Skeletal muscle tissue (tissue), 4 donors: ENCODE measurements around the gene XAF1. TPM values are rescaled to one million over a fixed set of nuclear protein-coding genes. Genes with fewer than 3 reads are reported as not detected.
A peak's percentile ranks its signal among the peaks of the same experiment; 100 is the strongest.

ENCODE experiments used
- H3K27ac ChIP-seq: one replicate; pipeline ENCODE4 v1.7.0; 2013; ENCODE audit warnings: mild to moderate bottlenecking, low read depth, low read length, inconsistent platforms
- H3K27me3 ChIP-seq, 3 donors: one replicate each; pipeline ENCODE4 v1.7.0; 2013; ENCODE audit warnings: low read length in 3 of 3; ENCODE audit not compliant: control insufficient read depth in 3 of 3, insufficient read depth in 3 of 3
- H3K36me3 ChIP-seq, 3 donors: one replicate each; pipeline ENCODE4 v1.7.0; 2013; ENCODE audit warnings: low read length in 3 of 3; ENCODE audit not compliant: control insufficient read depth in 3 of 3, insufficient read depth in 3 of 3
- H3K4me1 ChIP-seq, 3 donors: one replicate each; pipeline ENCODE4 v1.7.0; 2013; ENCODE audit warnings: low read length in 3 of 3, mild to moderate bottlenecking in 3 of 3; ENCODE audit not compliant: control insufficient read depth in 3 of 3, insufficient read depth in 3 of 3
- H3K4me3 ChIP-seq, 3 donors: one replicate each; pipeline ENCODE4 v1.7.0; 2013; ENCODE audit warnings: low read length in 3 of 3
- H3K9ac ChIP-seq, 3 donors: one replicate each; pipeline ENCODE4 v1.7.0; 2013; ENCODE audit warnings: low read length in 3 of 3, mild to moderate bottlenecking in 3 of 3, moderate library complexity in 2 of 3, low read depth in 1 of 3
- H3K9me3 ChIP-seq, 3 donors: one replicate each; pipeline ENCODE4 v1.7.0; 2013; ENCODE audit warnings: low read length in 3 of 3; ENCODE audit not compliant: control insufficient read depth in 3 of 3
- total RNA-seq: library from RNA; depleted of rRNA; stranded (reverse); fragments of >200 nt; gene quantifications from one replicate; pipeline ENCODE4 v1.2.3, GENCODE V29; 2014
- donor health status: Osteomylitis.

The XAF1 gene
- total RNA-seq, 1 donor from 2014 or later, result 7.3 TPM

DNA sequence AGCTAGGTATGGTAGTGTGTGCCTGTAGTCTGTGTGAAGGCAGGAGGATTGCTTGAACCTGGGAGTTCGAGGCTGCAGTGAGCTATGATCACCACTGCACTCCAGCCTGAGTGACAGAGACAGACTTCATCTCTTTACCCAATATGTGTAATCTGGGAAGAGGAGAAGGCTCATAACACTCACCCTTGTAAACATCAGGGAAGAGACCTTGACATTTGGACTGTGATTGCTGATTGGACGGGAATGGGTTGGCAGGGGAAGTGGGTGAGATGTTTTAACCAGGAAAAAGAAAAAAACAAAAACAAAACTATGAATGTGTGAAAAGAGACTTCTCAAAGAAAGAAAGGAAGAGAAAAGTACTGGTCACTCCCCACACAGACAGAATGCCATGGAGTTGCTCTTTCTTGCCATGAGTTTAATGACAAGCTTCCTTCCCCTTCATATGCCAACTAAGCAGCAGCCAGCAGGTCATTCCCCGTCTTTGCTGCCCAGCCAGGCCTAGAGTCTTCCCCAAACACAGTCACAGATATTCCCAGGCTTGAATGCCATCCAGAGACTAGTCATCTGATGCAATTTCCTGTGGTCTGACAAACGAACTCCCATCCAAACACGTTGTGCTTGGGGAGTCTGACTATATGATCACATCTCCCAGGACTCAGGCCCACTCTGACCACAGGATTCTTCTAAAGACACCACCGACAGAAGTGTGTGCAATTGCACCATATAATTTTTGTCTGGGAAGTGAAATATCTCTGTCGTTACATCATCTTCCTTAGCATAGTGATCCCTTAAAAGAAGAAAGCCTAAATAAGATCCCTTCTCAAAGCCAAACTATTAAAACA is 3.6 kb upstream of the XAF1 start:
- Histone ChIP-seq H3K4me3 (no peak overlapping the region), H3K27me3 (peaks cover 3 to 7% (median 4%) of the 10 kb centered on the region in 3 donors), H3K9ac (peak overlapping the region in 1 of 3 donors; percentile 14), H3K36me3 (no peaks in the 10 kb centered on the region), H3K4me1 (peaks cover 24 to 34% (median 32%) of the 10 kb centered on the region in 3 donors), H3K9me3 (no peaks in the 10 kb centered on the region), H3K27ac (peak overlapping the region; percentile 81)

DNA sequence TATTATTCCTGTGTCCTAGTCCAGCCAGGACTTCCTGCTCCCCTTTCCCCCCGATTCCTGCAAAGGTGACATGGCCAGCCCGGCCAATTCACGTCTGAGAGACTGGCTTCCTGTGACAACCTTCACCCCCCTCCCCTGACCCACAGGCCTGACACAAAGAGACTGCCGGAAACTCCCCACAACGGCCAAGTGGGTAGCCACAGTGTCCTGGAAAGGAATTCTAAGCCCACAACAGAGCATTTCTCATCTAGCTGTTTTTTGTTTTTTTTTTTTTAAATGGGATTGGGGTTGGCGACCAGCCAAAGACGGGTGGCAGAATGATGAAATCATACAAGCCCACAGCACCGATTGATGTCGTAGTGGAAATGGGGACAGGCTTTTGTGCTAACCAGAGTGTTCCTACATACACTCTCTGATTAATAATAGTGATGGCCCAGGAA is 2.8 kb upstream of the XAF1 start:
- Histone ChIP-seq H3K4me1 (peaks cover 28 to 38% (median 38%) of the 10 kb centered on the region in 3 donors), H3K9ac (peak overlapping the region in 1 of 3 donors; percentile 33), H3K27ac (peak overlapping the region; percentile 81), H3K27me3 (peaks cover 3 to 7% (median 4%) of the 10 kb centered on the region in 3 donors), H3K9me3 (no peaks in the 10 kb centered on the region), H3K36me3 (peaks cover 0 to 2% (median 0%) of the 10 kb centered on the region in 3 donors), H3K4me3 (no peak overlapping the region)

DNA sequence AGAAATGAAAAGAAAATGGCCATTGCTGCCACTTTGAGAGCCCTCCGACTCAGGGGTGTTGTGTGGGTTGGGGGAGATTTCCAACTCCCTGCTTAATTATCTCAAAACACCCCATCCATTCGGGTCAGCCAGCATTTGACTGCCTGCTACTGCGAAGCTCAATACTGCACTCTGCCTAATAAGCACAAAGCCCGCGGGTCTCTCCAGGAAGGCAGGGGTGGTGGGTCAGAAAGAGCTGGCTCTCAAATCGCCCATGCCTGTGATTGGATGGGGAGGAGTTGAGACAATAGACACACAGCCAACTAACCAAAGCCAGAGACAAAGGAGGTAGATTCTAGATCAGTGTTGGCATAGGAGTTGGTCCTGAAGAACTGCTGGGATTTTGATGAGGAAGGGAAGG is 2.3 kb upstream of the XAF1 start:
- no peaks in the 10 kb centered on the region for H3K9me3 ChIP-seq
- H3K9ac ChIP-seq, result no peak overlapping the region
- peak overlapping the region; percentile 81 for H3K27ac ChIP-seq
- peaks cover 0 to 7% (median 0%) of the 10 kb centered on the region in 3 donors for H3K36me3 ChIP-seq
- peaks cover 3 to 7% (median 4%) of the 10 kb centered on the region in 3 donors for H3K27me3 ChIP-seq
- H3K4me3 ChIP-seq, result no peak overlapping the region
- peaks cover 30 to 40% (median 39%) of the 10 kb centered on the region in 3 donors for H3K4me1 ChIP-seq

DNA sequence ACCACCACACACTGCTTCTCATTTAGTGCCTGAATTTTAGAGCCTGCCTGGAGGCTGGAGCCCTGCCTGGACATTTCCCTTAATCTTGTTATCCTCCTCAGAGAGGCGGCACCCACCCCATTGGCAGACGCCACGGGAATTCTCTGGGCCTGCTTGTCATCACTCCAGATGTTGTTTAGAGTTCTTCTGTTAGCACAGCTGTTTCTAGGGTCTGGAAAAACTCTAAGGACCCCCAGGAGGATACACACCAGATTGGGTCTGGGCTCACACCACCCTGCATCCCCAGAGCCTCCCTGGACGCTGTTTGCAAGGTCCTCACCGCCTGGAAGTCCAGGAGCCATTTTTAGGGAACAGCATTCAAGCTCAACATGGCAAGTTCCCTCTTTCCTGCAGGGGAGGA is 565 bp upstream of the XAF1 start:
- Histone ChIP-seq H3K4me3 (peak overlapping the region; percentile 70 to 82 (median 76)), H3K9ac (peak overlapping the region; percentile 81 to 82 (median 81)), H3K27ac (peak overlapping the region; percentile 89), H3K9me3 (no peaks in the 10 kb centered on the region), H3K36me3 (peaks cover 0 to 15% (median 8%) of the 10 kb centered on the region in 3 donors), H3K27me3 (peaks cover 3 to 7% (median 4%) of the 10 kb centered on the region in 3 donors), H3K4me1 (peaks cover 30 to 40% (median 39%) of the 10 kb centered on the region in 3 donors)

DNA sequence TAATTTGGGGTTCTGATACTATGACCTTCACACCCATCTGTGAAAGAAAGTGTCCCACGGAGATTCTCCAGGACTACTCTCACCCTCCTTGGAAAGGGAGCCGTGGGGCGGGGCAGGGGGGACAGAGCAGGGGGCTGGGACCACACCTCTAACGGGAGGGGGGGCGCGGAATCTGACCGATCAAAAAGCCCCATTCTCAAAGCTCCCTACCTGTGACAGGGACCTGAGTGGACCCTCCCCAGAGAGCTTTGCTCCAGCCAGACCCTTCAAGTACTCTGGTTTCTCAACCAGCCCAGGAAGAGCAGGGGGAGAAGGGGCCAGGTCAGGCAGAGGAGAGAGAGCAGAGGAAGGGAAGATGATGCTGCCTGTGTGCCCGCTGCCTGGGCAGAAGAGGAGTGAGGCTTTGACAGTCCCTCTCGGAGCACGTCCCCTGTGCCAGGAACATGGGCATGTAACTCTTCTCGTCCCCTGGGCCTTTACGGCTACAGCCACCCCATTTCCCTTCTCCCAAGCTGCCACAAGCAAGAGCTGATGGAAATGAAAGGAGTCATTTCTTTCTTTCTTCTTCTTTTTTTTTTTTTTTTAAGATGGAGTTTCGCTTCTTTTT is 682 bp downstream of the XAF1 start:
- peaks cover 3 to 7% (median 4%) of the 10 kb centered on the region in 3 donors for H3K27me3 ChIP-seq
- peak overlapping the region; percentile 70 to 82 (median 76) for H3K4me3 ChIP-seq
- H3K9me3 ChIP-seq, result no peaks in the 10 kb centered on the region
- peaks cover 0 to 19% (median 11%) of the 10 kb centered on the region in 3 donors for H3K36me3 ChIP-seq
- H3K4me1 ChIP-seq, result peaks cover 30 to 40% (median 39%) of the 10 kb centered on the region in 3 donors
- peak overlapping the region; percentile 81 to 82 (median 81) for H3K9ac ChIP-seq
- peak overlapping the region; percentile 89 for H3K27ac ChIP-seq

DNA sequence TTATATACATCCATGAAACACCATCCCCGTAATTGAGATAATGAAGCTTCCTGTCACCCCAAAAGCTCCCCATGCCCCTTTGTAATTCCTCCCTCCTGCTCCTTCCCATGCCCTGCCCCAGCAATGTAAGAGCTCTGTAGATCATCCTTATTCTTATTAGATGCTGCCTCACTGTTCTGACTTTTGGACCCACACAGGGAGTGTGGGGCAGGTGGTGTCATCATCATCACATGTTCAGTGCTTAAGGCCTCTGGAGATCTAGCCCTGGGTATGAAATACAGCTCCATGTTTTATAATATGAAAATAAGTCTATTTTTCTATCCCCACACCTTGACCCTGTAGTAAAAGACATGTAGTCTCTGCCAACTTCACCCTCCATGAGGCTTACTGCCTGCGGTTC is 1.9 kb downstream of the XAF1 start:
- Histone ChIP-seq H3K27me3 (peaks cover 3 to 7% (median 4%) of the 10 kb centered on the region in 3 donors), H3K27ac (no peak overlapping the region), H3K4me1 (peaks cover 22 to 30% (median 29%) of the 10 kb centered on the region in 3 donors), H3K9me3 (no peaks in the 10 kb centered on the region), H3K9ac (peak overlapping the region in 1 of 3 donors; percentile 10), H3K4me3 (no peak overlapping the region), H3K36me3 (peaks cover 0 to 28% (median 11%) of the 10 kb centered on the region in 3 donors)

DNA sequence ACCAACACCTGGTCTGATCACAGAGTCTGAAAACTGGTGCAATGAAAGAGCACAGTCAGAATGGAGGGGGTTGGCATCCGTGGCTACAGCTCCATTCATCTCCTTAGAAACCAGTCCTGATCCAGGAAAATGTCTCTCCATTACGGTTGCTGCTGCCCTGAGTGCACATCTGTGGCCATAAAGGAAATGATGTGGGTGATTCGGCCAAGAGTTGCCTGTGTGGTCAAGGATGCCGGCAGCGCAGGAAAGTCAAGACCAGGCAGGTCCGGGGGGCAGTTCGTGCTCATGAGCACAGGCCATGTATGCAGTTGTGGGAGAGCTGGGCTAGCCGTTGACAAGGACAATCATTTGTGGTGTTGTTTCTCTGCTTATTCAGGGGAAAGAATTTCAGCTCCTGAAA is 5.9 kb downstream of the XAF1 start:
- no peak overlapping the region for H3K9ac ChIP-seq
- peaks cover 3 to 46% (median 14%) of the 10 kb centered on the region in 3 donors for H3K36me3 ChIP-seq
- H3K9me3 ChIP-seq, result peaks cover 0 to 2% (median 0%) of the 10 kb centered on the region in 3 donors

DNA sequence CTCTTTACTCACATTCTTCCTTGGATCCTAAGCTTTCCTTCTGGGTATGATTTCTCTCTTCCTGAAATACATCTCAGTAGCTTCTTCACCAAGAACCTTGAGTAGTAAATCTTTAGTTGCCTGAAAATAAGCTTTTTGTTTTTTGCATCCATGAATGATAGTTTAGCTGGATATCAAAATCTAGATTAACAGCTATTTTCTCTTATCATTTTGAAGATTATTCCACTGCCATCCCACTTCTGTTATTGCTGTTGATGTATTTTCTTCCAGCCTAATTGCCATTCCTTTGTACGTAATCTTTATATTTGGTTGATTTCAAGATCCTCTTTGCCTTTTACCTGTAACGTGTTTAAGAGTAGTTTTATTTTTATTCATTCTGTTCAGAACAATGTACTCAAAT is 12.6 kb downstream of the XAF1 start:
- no peak overlapping the region for H3K4me3 ChIP-seq

More for the DNA sequence above, 5.9 kb downstream of the XAF1 start:
- Histone ChIP-seq H3K4me3 (no peak overlapping the region), H3K27me3 (no peaks in the 10 kb centered on the region), H3K27ac (no peak overlapping the region), H3K4me1 (peaks cover 5 to 9% (median 7%) of the 10 kb centered on the region in 3 donors)

DNA sequence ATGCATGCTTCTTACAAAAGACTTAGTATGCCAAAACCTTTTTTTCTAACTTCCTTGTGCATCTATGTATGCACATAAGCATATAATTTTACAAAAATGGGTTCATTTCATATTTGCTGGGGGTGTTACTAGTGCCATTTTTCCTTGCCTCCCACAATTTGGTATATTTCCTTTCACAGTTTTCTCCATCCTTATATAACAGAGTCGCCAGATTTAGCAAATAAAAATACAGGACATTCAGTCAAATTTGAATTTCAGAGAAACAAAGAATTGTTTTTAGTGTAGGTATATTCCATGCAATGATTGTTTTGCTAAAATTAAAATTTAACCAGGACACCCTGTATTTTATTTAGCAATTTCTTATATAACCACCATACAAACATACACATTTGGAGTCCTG is 16.2 kb downstream of the XAF1 start:
- Histone ChIP-seq H3K27me3 (peaks cover 8 to 18% (median 14%) of the 10 kb centered on the region in 3 donors), H3K9me3 (peaks cover 0 to 15% (median 3%) of the 10 kb centered on the region in 3 donors), H3K36me3 (peaks cover 28 to 55% (median 32%) of the 10 kb centered on the region in 3 donors), H3K9ac (no peak overlapping the region), H3K27ac (no peak overlapping the region), H3K4me3 (no peak overlapping the region), H3K4me1 (no peaks in the 10 kb centered on the region)

More for the DNA sequence above, 12.6 kb downstream of the XAF1 start:
- H3K4me1 ChIP-seq, result no peaks in the 10 kb centered on the region
- no peak overlapping the region for H3K9ac ChIP-seq
- no peak overlapping the region for H3K27ac ChIP-seq
- H3K27me3 ChIP-seq, result no peaks in the 10 kb centered on the region
- peaks cover 0 to 17% (median 3%) of the 10 kb centered on the region in 3 donors for H3K9me3 ChIP-seq
- H3K36me3 ChIP-seq, result peaks cover 30 to 73% (median 35%) of the 10 kb centered on the region in 3 donors
